ENCODE measurements around the gene KMT5B. TPM values are rescaled to one million over a fixed set of nuclear protein-coding genes. Genes with fewer than 3 reads are reported as not detected.

The KMT5B gene
- total RNA-seq, 1 donor from 2014 or later, result 39.7 TPM

DNA sequence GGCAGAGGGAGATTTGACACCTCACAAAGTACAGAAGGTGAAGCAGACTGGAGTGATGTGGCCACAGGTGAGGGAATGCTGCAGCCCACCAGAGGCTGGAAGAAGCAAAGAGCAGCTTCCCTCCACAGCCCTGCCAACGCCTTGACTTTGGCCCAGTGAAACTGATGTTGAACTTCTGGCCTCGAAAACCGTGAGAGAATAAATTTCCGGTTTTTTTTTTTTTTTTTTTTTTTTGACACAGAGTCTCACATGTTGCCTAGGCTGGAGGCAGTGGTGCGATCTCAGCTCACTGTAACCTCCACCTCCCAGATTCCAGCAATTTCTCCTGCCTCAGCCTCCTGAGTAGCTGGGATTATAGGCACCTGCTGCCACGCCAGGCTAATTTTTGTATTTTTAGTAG lies 8.7 kb downstream of the KMT5B start:
- H3K27me3 ChIP-seq (ENCODE audit: control insufficient read depth in 3 of 3, insufficient read depth in 3 of 3, low read length in 3 of 3), result no peaks in the 10 kb centered on the region
- no peaks in the 10 kb centered on the region for H3K9me3 ChIP-seq (ENCODE audit: control insufficient read depth in 3 of 3, low read length in 3 of 3)
- H3K4me1 ChIP-seq (ENCODE audit: control insufficient read depth in 3 of 3, insufficient read depth in 3 of 3, low read length in 3 of 3), result peaks cover 22 to 42% (median 25%) of the 10 kb centered on the region in 3 donors
- no peak overlapping the region for H3K4me3 ChIP-seq (ENCODE audit: low read length in 3 of 3)
- no peaks in the 10 kb centered on the region for H3K36me3 ChIP-seq (ENCODE audit: control insufficient read depth in 3 of 3, insufficient read depth in 3 of 3, low read length in 3 of 3)
- no peak overlapping the region for H3K9ac ChIP-seq (ENCODE audit: low read depth in 1 of 3, low read length in 3 of 3)
- no peak overlapping the region for H3K27ac ChIP-seq (ENCODE audit: low read depth, low read length)

DNA sequence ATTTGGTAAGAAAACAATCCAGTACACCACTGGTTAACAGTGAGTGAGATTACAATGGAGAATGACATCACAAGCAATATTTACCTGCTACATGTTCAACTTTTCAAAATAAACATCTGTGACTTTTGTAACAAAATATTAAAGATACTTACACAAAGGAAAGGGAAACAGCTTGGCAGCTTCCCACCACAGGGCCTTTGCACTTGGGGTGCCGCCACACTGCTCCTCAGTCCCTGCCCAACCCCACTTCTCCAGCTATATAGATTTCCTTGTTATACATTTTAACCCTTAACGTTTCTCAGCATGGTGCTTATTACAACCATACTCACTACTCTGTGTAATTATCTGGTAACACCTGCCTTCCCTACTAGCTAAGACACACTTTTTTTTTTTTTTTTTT lies 10.9 kb downstream of the KMT5B start:
- H3K36me3 ChIP-seq (ENCODE audit: control insufficient read depth in 3 of 3, insufficient read depth in 3 of 3, low read length in 3 of 3), result no peaks in the 10 kb centered on the region
- H3K9ac ChIP-seq (ENCODE audit: low read depth in 1 of 3, low read length in 3 of 3), result no peak overlapping the region
- H3K27ac ChIP-seq (ENCODE audit: low read depth, low read length), result no peak overlapping the region
- no peak overlapping the region for H3K4me3 ChIP-seq (ENCODE audit: low read length in 3 of 3)
- no peaks in the 10 kb centered on the region for H3K9me3 ChIP-seq (ENCODE audit: control insufficient read depth in 3 of 3, low read length in 3 of 3)
- no peaks in the 10 kb centered on the region for H3K27me3 ChIP-seq (ENCODE audit: control insufficient read depth in 3 of 3, insufficient read depth in 3 of 3, low read length in 3 of 3)
- H3K4me1 ChIP-seq (ENCODE audit: control insufficient read depth in 3 of 3, insufficient read depth in 3 of 3, low read length in 3 of 3), result peaks cover 23 to 41% (median 26%) of the 10 kb centered on the region in 3 donors

- Histone ChIP-seq H3K27me3 (ENCODE audit: control insufficient read depth in 3 of 3, insufficient read depth in 3 of 3, low read length in 3 of 3) (no peaks in the 10 kb centered on the region), H3K9me3 (ENCODE audit: control insufficient read depth in 3 of 3, low read length in 3 of 3) (no peaks in the 10 kb centered on the region), H3K4me3 (ENCODE audit: low read length in 3 of 3) (no peak overlapping the region), H3K9ac (ENCODE audit: low read depth in 1 of 3, low read length in 3 of 3) (no peak overlapping the region), H3K36me3 (ENCODE audit: control insufficient read depth in 3 of 3, insufficient read depth in 3 of 3, low read length in 3 of 3) (no peaks in the 10 kb centered on the region), H3K27ac (ENCODE audit: low read depth, low read length) (no peak overlapping the region), H3K4me1 (ENCODE audit: control insufficient read depth in 3 of 3, insufficient read depth in 3 of 3, low read length in 3 of 3) (peaks cover 23 to 37% (median 25%) of the 10 kb centered on the region in 3 donors)
Measured at GRCh38 chr11:68201492-68201891, 11.6 kb downstream of the KMT5B start.

DNA sequence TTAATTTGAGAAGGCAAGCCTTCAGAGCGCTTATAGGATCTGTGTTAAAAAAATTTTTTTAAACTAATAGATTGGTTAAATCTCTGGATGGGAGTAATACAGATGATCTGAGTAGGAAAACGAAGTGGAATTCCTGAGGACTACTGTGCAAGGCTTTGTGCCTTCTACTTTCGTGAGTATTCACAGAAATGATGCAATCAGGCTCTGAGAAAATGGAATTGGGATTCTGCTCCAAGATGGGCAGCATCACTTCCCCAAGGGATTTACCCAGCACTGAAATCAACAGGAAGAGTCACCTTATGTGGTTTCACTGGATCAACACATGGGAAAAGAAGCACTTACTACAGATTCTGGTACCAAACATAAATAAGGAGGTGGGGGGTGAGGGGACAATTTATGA lies 12.5 kb downstream of the KMT5B start:
- Histone ChIP-seq H3K27ac (ENCODE audit: low read depth, low read length) (no peak overlapping the region), H3K4me1 (ENCODE audit: control insufficient read depth in 3 of 3, insufficient read depth in 3 of 3, low read length in 3 of 3) (peaks cover 22 to 33% (median 23%) of the 10 kb centered on the region in 3 donors), H3K36me3 (ENCODE audit: control insufficient read depth in 3 of 3, insufficient read depth in 3 of 3, low read length in 3 of 3) (no peaks in the 10 kb centered on the region), H3K4me3 (ENCODE audit: low read length in 3 of 3) (no peak overlapping the region), H3K9me3 (ENCODE audit: control insufficient read depth in 3 of 3, low read length in 3 of 3) (no peaks in the 10 kb centered on the region), H3K27me3 (ENCODE audit: control insufficient read depth in 3 of 3, insufficient read depth in 3 of 3, low read length in 3 of 3) (no peaks in the 10 kb centered on the region), H3K9ac (ENCODE audit: low read depth in 1 of 3, low read length in 3 of 3) (peak overlapping the region in 1 of 3 donors; percentile 11)

DNA sequence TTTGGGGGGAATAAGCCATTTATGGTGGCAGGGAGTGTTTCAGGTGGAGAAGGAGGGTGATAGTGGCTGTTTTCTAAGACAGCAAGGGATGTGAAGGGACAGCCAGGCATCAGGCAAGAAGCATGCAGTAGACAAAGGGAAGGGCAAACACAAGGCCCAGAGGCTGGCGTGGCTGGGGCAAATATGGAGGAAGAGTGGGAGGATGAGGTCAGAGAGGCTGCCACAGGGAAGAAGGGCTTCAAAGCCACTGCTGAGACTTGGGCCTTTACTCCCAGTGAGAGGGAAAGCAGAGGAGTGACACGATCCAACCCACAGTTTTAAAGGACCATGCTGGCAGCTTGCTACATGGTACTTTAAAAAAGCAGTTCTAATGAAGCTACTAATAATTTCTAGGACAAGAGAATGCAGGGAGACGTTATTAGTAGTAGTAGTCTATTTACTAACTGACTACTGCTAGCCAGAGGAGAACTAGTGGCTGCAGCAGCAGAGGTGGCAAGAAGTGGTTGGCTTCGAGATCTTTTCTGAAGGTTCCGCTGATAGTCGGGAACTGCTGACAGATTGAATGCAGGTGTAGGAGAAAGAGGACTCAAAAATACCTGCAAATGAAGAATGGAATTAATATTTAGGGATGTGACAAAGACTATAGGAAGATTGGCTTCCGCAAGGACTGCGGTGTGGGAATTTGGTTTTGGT lies 13.7 kb downstream of the KMT5B start:
- H3K36me3 ChIP-seq (ENCODE audit: control insufficient read depth in 3 of 3, insufficient read depth in 3 of 3, low read length in 3 of 3), result no peaks in the 10 kb centered on the region
- H3K4me1 ChIP-seq (ENCODE audit: control insufficient read depth in 3 of 3, insufficient read depth in 3 of 3, low read length in 3 of 3), result peaks cover 28 to 33% (median 31%) of the 10 kb centered on the region in 3 donors
- no peaks in the 10 kb centered on the region for H3K9me3 ChIP-seq (ENCODE audit: control insufficient read depth in 3 of 3, low read length in 3 of 3)
- no peak overlapping the region for H3K27ac ChIP-seq (ENCODE audit: low read depth, low read length)
- no peak overlapping the region for H3K4me3 ChIP-seq (ENCODE audit: low read length in 3 of 3)
- peak overlapping the region in 1 of 3 donors; percentile 17 for H3K9ac ChIP-seq (ENCODE audit: low read depth in 1 of 3, low read length in 3 of 3)
- no peaks in the 10 kb centered on the region for H3K27me3 ChIP-seq (ENCODE audit: control insufficient read depth in 3 of 3, insufficient read depth in 3 of 3, low read length in 3 of 3)

- H3K4me1 ChIP-seq (ENCODE audit: control insufficient read depth in 3 of 3, insufficient read depth in 3 of 3, low read length in 3 of 3), result peaks cover 23 to 40% (median 35%) of the 10 kb centered on the region in 3 donors
- no peak overlapping the region for H3K27ac ChIP-seq (ENCODE audit: low read depth, low read length)
- no peaks in the 10 kb centered on the region for H3K27me3 ChIP-seq (ENCODE audit: control insufficient read depth in 3 of 3, insufficient read depth in 3 of 3, low read length in 3 of 3)
- no peaks in the 10 kb centered on the region for H3K36me3 ChIP-seq (ENCODE audit: control insufficient read depth in 3 of 3, insufficient read depth in 3 of 3, low read length in 3 of 3)
- no peaks in the 10 kb centered on the region for H3K9me3 ChIP-seq (ENCODE audit: control insufficient read depth in 3 of 3, low read length in 3 of 3)
- no peak overlapping the region for H3K4me3 ChIP-seq (ENCODE audit: low read length in 3 of 3)
- no peak overlapping the region for H3K9ac ChIP-seq (ENCODE audit: low read depth in 1 of 3, low read length in 3 of 3)
Measured at GRCh38 chr11:68196219-68196618, 16.9 kb downstream of the KMT5B start.

DNA sequence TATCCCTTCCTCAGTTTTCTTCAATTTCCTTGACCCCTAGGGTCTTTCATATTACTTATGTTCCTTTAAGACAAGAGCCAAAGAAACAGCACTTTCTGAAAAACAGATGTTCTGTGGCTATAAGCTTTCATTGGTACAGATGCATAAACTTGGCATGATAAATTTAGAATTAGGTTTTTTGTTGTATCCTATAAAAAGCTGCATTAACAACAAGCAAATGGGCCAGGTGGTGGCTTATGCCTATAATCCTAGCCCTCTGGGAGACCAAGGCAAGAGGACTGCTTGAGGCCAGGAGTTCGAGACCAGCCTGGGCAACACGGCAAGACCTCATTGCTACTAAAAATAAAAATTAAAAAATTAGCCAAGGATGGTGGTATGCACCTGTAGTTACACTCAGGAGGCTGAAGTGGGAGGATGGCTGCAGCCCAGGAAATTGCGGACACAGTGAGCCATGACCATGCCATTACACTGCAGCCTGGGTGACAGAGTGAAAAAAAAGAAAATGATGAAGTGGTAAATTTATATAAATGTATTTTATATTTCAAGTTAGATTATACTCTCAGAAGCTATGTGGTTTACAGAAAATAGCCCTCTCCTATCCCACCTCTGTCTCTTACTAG lies 18.3 kb downstream of the KMT5B start:
- no peaks in the 10 kb centered on the region for H3K27me3 ChIP-seq (ENCODE audit: control insufficient read depth in 3 of 3, insufficient read depth in 3 of 3, low read length in 3 of 3)
- no peaks in the 10 kb centered on the region for H3K9me3 ChIP-seq (ENCODE audit: control insufficient read depth in 3 of 3, low read length in 3 of 3)
- peaks cover 17 to 31% (median 24%) of the 10 kb centered on the region in 3 donors for H3K4me1 ChIP-seq (ENCODE audit: control insufficient read depth in 3 of 3, insufficient read depth in 3 of 3, low read length in 3 of 3)
- no peak overlapping the region for H3K9ac ChIP-seq (ENCODE audit: low read depth in 1 of 3, low read length in 3 of 3)
- H3K4me3 ChIP-seq (ENCODE audit: low read length in 3 of 3), result no peak overlapping the region
- H3K27ac ChIP-seq (ENCODE audit: low read depth, low read length), result no peak overlapping the region
- peaks cover 0 to 2% (median 0%) of the 10 kb centered on the region in 3 donors for H3K36me3 ChIP-seq (ENCODE audit: control insufficient read depth in 3 of 3, insufficient read depth in 3 of 3, low read length in 3 of 3)

GRCh38 chr11:68193018-68193417 lies 20.1 kb downstream of the KMT5B start:
- Histone ChIP-seq H3K4me3 (ENCODE audit: low read length in 3 of 3) (no peak overlapping the region), H3K27ac (ENCODE audit: low read depth, low read length) (no peak overlapping the region), H3K9ac (ENCODE audit: low read depth in 1 of 3, low read length in 3 of 3) (no peak overlapping the region), H3K27me3 (ENCODE audit: control insufficient read depth in 3 of 3, insufficient read depth in 3 of 3, low read length in 3 of 3) (no peaks in the 10 kb centered on the region), H3K36me3 (ENCODE audit: control insufficient read depth in 3 of 3, insufficient read depth in 3 of 3, low read length in 3 of 3) (peaks cover 0 to 5% (median 0%) of the 10 kb centered on the region in 3 donors), H3K4me1 (ENCODE audit: control insufficient read depth in 3 of 3, insufficient read depth in 3 of 3, low read length in 3 of 3) (peaks cover 8 to 20% (median 15%) of the 10 kb centered on the region in 3 donors), H3K9me3 (ENCODE audit: control insufficient read depth in 3 of 3, low read length in 3 of 3) (no peaks in the 10 kb centered on the region)

GRCh38 chr11:68191661-68192579 lies 21.2 kb downstream of the KMT5B start:
- H3K9ac ChIP-seq (ENCODE audit: low read depth in 1 of 3, low read length in 3 of 3), result no peak overlapping the region
- no peaks in the 10 kb centered on the region for H3K9me3 ChIP-seq (ENCODE audit: control insufficient read depth in 3 of 3, low read length in 3 of 3)
- peaks cover 0 to 5% (median 5%) of the 10 kb centered on the region in 3 donors for H3K36me3 ChIP-seq (ENCODE audit: control insufficient read depth in 3 of 3, insufficient read depth in 3 of 3, low read length in 3 of 3)
- H3K4me1 ChIP-seq (ENCODE audit: control insufficient read depth in 3 of 3, insufficient read depth in 3 of 3, low read length in 3 of 3), result peaks cover 6 to 18% (median 15%) of the 10 kb centered on the region in 3 donors
- no peak overlapping the region for H3K4me3 ChIP-seq (ENCODE audit: low read length in 3 of 3)
- no peaks in the 10 kb centered on the region for H3K27me3 ChIP-seq (ENCODE audit: control insufficient read depth in 3 of 3, insufficient read depth in 3 of 3, low read length in 3 of 3)
- no peak overlapping the region for H3K27ac ChIP-seq (ENCODE audit: low read depth, low read length)

Data from skeletal muscle tissue (tissue), 4 donors.